GM21619 (cell line): ENCODE results near the gene MMP25.
"Not testable (repeated sequence)": the region's sequence is repeated elsewhere in the genome, so short reads cannot be mapped to it uniquely, and the experiment has no call there.

Source experiments
- ATAC-seq: cut with Tn5 transposase; IDR thresholded peaks from one replicate; pipeline ENCODE4 v1.9.1; 2021; ENCODE audit not compliant: unreplicated experiment

Gene MMP25

DNA sequence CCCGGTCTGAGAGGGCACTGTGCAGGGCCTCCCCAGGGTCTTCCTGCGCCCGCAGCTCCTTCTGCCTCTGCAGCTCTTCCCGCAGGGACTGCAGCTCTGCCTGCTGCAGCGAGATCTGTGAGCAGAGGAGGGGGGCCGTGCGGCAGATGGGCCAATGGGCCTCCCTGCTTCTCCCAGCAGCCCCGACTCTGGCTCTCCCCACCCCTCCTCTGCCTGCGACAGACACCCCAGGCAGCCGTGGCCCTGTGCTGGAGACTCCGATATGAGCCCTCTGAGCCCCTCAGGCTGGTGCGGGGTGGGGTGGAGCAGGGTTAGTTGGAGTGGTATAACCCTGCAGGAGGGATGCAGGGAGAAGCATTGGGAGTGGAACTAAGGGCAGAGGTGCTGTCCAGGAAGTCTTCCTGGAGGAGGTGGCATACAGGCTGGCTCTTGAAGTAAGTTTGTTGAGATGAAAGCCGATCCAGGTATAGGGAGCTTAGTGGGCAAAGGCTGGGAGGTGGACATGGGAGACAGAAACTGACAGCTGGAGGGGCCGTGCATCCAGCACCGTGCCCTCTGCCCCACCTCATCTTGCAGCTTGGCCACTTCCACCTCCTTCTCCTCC, 17.5 kb upstream of the MMP25 start:
- no peak for ATAC-seq

DNA sequence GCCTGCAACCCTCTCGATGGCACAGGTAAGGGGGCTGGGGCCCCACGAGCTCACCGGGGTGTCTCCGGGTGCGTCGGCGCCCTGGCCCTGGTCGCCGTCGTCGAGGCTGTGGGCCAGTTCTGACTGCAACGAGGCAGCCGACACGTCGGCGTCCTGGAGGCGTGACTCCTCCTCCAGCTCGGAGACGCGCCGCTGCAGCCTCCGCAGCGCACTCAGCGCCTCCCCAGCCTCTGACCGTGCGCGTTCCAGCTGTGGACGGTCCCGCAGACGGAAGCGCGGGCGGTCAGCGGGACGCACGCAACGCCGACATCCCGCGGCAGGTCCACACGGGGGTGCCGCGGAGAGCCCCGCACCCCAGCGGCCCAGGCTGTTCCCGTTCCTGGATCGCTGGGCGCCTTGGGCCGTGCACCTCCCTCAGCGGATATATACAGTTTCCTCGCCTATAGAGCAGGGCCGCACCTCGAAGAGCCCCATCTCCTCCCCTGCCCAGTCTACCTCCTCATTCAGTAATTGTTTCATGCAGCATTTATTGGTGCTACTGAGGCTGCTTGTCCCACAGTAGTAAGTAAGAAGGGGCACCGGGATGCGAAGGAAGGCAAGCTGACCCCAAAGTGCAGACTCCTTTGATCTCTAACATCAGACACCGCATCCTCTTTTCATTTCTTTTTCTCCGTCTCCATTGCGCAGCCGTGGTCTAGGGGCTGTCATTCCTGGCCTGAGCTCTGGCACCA, 16.7 kb upstream of the MMP25 start:
- no peak for ATAC-seq

DNA sequence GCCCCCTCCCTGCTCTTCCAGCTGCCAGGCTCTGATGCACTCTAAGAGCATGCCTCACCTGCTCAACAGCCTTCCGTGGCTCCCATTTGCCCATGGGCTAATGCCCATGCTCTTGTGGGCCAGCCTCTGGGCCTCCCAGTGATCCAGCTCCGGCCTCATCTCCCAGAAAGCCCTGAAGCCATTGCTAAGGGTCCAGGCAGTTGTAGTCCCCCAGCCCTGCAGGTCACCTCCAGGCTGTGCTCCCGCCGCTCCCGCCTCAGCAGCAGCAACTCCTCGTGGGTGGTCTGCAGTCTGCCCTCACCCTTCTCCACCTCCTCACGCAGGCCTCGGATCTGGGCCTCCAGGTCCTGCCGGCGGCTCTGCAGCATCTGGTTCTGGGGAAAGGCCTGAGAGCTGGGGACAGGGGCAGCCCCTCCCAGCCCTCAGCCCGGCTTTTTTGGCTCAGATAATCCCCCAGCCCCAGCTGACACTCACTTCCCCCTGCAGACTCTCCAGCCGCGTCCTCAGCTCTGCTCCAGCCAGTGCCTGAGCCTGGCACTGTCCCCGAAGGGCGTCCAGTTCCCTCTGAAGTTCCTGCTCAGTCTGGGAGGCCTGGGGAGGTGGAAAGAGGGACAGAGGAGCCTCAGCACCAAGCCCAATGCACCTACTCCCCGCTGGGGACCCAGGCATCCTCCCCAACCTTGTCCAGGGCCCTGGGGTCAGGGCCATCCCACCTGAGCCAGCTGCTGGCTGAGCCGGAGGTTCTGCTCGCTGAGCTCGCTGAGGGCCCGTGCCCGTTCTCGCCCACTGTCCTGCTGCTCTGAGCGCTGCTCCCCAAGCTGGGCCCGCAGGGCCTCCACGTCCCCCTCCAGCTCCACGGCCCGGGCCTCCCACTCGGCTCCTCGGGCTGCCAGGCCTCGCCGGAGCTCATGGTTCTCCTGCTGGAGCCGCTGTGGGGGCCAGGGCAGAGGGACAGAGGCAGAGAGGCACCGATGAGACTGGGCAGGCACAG, 15.8 kb upstream of the MMP25 start:
- ATAC-seq, result no peak

DNA sequence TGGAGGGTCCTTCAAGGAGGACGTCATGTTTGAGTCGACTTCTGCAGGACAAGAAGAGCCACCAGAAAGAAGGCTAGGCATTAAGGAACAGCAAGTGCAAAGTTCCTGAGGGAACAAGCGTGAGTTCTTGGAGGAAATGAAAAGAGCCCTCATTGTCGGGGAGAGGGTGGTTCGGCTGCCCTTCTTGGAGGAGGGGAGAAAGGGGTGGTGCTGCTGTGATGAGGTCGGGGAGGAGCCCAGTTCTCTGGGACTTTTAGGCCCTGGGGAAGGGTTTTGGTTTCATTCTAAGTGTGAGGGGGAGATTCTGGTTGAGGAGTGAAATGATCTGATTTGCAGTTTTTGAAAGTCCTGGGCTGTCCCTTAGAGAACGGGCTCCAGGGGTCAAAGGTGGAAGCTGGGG, 13.7 kb upstream of the MMP25 start:
- no peak for ATAC-seq

DNA sequence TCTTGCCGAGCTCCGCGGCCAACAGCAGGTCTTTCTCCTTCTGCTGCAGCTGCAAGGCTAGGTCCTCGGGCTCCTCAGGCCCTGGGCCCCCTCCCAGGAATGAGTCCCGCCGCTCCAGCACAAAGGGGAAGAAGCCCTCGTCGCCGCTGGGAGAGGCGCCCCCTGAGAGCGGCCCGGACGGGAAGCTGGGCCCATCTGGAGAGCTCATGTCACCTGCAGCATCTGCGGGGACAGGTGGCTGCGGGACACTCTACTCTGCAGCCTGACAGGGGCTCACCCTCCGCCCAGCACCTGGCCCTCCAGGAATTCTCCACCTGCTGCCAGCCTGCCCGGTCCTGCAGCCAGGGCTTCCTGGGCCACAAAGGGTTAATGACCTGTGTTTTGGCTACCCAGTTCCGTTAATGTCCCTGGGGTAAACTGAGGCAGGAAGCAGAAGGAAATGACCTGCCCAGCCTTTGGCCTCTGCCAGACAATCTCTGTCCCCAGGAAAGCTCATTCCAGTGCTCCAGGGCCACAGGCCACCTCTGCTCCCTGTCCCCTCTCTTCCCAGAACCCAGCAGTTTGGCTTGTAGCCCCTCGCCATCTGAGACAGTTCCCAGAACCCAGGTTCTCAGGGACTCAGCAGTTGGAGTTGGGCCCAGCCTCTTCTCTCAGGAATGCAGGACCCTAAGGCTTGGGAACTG, 10.9 kb upstream of the MMP25 start:
- ATAC-seq, result no peak

DNA sequence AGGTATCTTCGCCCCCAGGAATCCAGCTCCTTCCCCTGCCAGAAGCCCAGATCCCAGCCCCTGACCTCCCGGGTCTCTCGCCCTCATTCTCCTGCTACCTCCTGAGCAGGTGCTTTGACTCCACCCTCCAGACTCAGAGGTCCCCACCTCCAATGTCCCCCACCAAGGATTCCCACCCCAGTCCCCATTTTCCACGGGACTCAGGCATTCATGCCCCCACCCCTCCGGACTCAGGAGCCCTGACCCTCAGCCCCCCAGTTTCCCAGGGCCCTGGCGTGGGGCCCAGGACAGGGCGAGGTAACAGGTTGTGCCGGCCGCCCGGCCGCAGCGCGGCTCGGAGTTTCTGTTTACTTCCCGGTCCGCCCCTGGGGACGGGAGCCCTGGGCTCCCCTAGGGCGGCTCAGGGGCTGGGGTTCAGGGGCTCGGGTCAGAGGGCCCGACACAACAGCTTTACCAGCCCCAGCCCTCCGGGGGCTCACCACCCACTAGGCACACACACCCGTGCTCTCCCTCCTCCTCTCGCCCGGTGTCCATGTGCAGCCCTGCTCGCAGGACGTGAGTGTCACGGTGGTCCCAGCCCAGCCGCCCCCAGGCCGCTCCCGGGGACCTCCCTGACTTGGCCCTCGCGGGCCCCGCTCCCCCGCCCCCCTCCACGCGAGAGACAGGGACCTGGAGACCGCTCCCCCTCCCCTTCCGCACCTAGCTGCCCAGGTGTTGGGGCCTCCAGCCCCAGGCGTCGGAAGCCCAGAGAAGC, 10.2 kb upstream of the MMP25 start:
- ATAC-seq, result no peak

DNA sequence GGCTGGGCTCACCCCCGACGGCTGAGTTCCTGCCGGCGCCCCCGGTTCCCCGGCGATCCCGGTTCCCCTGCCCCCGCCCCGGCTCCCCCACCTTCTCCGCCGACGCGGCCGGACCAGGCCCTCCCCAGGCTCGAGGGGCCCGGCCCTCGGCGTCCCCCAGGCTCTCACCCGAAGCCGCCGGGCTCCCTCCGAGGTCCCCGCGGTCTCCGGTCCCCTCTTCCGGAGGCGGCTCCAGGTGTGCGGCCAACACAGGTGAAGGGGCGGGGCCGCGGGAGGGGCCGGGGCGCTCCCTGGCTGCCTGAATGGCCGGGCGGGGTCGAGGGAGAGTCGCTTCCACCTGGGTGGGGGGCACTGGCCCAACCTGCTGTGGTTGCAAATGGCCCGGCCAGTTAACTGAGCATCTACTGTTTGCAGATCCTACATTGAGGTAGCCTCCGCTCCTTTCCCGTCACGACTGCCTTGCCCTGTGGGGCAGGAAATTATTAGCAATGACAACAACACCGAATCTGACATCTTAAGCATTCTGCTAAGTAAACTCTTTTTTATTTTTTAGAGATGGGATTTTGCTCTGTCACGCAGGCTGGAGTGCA, 9.5 kb upstream of the MMP25 start, which contains the start of gene BICDL2:
Gene BICDL2 (minus strand): TSS at position 219 of the 590 bp plus-strand sequence. CDS start 1,448 bp downstream, outside the sequence.
- ATAC-seq, result no peak

DNA sequence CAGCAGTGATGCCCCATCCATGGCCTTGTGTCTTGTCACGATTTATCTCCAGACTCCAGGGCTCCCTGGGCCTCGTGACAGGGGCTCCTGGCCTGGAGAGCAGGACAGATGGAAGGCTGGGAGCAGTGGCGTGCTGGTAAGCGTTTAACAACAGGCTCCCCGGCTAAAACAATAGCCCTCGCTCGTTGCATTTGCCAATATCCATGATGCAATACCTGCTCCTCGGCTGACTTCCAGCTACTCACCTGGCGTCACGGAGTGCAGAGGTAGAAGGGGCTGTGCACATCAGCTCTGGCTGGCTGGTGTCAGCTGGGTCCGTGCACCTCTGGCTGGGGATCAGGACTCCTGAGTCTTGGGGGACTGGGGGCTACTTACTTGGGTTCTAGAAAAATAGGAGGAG, 8.1 kb upstream of the MMP25 start:
- ATAC-seq, result no peak

DNA sequence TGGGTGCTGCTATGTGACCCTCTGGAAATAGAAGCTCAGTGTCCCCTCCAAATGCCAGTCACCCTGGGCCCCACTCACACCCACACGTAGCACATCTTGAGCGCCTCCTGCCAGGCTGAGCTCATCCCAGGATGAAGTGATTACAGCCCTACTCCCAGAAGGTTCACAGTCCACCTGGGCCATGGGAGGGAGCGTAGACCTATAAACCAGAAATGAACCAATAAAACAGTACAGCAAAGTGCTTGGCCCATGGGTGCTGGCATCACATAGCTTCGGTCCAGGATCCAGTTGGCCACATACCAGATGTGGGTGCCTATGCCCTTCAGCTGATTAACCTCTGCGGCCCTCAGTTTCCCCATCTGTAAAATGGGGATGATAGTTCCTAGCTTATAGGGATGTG, 7.5 kb upstream of the MMP25 start:
- no peak for ATAC-seq

DNA sequence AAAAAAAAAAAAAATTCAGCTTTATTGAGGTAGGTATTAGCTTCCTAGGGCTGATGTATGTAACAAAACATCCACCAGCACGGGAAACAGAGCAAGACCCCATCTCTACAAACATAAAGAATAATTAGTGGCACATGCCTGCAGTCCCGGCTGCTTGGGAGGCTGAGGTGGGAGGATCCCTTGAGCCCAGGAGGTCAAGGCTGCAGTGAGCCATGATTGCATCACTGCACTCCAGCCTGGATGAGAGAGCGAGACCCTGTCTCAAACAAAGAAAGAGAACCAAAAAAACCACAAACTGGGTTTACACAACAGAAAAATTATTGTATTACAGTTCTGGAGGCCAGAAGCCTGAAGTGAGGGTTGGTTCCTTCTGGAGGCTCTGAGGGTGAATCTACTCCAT, 4.0 kb upstream of the MMP25 start:
- ATAC-seq, result no peak

DNA sequence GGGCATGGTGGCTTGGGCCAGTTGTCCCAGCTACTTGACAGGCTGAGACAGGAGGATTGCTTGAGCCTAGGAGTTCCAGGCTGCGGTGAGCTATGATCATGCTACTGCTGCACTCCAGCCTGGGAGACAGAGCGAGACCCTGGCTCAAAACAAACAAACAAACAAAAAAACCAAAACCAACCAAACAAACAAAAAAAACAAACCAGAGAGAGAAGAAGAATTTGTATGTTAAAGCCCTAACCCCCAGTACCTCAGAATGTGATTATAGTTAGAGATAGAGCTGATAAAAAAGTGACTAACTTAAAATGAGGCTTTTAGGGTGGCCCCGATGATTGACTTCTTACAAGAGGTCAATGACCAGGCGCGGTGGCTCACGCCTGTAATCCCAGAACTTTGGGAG, 1.7 kb upstream of the MMP25 start:
- ATAC-seq, result no peak

DNA sequence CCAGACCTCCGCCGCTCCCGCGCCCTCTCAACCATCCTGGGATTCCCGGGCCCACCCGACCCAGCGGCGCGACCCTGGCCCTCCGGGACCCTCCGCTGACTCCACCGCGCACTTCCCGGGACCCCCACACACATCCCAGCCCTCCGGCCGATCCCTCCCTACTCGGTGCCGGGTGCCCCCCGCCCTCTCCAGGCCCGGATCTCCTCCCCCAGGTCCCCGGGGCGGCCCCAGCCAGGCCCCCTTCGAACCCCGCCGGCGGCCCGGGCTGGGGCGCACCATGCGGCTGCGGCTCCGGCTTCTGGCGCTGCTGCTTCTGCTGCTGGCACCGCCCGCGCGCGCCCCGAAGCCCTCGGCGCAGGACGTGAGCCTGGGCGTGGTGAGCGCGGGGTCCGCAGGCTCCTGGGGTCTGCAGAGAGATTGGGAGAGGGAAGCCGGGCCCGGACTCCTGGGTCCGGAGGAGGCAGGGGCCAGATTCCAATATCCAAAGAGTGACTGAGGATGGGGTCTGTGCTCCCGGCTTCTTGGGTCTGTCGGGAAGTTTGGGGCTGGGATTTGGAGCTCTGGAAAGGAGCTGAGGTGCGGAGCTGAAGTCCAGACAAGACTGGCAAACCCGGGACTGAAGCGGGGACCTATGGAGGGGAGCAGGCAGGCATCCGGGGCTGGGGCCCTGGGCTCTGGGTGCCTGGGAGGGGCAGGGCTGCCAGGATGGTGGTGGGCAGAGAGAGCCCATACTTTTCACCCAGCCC, 453 bp downstream of the MMP25 start:
- no peak for ATAC-seq

DNA sequence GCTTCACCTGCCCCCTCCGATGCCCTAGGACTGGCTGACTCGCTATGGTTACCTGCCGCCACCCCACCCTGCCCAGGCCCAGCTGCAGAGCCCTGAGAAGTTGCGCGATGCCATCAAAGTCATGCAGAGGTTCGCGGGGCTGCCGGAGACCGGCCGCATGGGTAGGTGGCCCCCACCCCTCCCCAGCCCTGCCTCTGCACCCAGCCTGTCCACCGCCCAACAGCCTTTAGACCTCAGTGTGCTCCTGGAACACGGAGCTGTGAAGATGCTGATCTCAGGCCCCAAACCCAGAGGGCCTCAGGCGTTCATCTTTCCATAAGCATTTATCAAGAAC, 993 bp downstream of the MMP25 start:
- no peak for ATAC-seq

DNA sequence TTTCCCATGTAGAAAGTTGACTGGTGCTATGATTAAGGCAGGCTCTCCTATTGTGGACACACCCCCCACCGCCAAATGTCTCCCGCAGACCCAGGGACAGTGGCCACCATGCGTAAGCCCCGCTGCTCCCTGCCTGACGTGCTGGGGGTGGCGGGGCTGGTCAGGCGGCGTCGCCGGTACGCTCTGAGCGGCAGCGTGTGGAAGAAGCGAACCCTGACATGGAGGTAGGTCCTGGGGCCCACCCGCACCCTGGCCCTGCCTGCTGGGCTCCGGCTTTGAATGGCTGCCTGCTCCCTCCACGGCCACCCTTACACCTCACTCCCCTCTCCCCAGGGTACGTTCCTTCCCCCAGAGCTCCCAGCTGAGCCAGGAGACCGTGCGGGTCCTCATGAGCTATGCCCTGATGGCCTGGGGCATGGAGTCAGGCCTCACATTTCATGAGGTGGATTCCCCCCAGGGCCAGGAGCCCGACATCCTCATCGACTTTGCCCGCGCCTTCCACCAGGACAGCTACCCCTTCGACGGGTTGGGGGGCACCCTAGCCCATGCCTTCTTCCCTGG, 3.6 kb downstream of the MMP25 start:
- ATAC-seq, result no peak

DNA sequence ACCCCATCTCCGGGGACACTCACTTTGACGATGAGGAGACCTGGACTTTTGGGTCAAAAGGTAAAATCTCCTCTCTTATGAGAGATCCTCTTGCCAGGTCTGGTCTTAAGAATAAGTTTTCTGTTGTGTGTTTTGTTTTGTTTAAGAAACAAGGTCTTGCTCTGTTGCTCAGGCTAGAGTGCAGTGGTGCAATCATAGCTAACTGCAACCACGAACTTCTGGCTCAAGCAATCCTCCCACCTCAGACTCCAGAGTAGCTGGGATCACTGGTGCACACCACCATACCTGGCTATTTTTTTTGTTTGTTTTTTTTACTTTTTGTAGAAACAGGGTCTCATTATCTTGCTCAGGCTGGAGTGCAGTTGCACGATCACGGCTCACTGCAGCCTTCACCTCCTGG, 4.1 kb downstream of the MMP25 start:
- no peak for ATAC-seq

DNA sequence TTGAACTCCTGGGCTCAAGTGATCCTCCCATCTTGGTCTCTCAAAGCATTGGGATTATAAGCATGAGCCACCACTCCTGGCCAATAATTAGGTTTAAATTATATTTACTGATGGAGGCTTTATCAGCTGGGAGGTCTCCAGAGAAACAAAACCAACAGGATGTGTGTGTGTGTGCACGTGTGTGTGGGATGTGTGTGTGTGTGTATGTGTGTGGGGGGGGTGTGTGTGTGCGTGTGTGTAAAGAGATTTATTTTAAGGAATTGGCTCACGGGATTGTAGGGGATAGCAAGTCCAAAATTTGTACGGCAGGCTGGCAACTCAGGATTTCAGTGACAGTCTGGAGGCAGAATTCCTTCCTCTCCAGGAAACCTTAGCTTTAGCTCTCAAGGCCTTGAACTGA, 4.6 kb downstream of the MMP25 start:
- no peak for ATAC-seq

DNA sequence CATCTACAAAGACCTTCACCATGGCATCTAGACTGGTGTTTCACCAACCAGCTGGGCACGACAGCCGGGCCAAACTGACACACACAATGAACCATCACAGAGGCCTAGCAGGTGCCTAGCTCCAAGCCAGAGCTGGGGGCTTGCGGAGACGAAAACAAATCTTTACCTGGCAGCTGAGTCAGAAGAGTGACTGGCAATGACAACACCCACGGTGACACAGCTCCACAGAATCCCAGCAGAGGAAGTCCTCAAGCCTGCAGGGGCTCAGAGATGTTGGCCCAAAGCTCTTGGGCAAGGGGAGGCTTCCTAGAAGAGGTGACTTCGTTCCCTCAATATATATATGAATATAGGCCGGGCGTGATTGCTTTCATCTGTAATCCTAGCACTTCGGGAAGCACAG, 5.1 kb downstream of the MMP25 start:
- no peak for ATAC-seq

DNA sequence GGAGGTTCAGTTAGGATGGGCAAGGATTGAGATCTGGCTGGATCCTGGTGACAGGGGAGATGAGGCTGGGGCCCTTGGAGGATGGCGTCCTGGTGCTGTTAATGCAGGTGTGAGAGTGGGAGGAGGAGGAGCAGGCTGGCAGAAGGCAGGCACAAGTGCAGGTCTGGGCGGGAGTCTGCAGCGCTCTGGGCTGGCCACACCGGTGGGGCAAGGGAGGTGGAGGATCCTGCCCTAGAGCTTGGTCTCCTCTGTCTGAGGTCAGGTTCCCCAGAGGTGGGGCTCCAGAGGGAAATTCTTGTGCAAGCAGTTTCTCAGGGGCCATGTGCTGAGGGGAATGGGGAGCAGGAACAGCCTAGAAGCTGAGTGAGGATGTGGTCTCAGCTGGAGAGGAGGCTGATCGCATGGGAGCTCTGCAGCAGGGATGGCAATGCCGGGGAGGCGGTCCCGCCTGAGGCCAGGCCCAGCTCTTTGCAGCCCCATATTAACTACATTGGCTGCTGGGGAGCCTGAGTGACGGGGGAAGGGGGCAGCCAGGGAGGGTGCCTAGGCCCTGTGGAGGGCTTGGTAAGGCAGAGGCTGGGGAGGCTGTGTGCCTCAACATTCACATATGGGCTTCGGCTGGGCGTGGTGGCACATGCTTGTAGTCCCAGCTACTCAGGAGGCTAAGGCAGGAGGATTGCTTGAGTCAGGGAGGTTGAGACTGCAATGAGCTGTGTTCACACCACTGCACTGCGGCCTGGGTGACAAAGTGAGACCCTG, 6.4 kb downstream of the MMP25 start:
- ATAC-seq, result not testable (repeated sequence)
